ENCODE data around the gene TMEM182.

Gene TMEM182

GRCh38 chr2:102839668-102840388, 78.0 kb downstream of the TMEM182 start:
- no peak overlapping the region for H3K9ac ChIP-seq (ENCODE audit: low read depth, low read length)
- WGBS, result 47% methylated on average over 8 of the region's 8 CpGs
- no peaks in the 10 kb centered on the region for H3K9me3 ChIP-seq (ENCODE audit: insufficient read depth, low read depth, low read length)
- H3K4me3 ChIP-seq (ENCODE audit: low read length), result no peak overlapping the region
- H3K27ac ChIP-seq (ENCODE audit: low read depth, low read length), result no peak overlapping the region
- H3K27me3 ChIP-seq (ENCODE audit: insufficient read depth, low read length), result no peaks in the 10 kb centered on the region
- H3K4me1 ChIP-seq (ENCODE audit: insufficient read depth, low read length), result peaks cover 3% of the 10 kb centered on the region
- no peaks in the 10 kb centered on the region for H3K36me3 ChIP-seq (ENCODE audit: insufficient read depth, low read length)

DNA sequence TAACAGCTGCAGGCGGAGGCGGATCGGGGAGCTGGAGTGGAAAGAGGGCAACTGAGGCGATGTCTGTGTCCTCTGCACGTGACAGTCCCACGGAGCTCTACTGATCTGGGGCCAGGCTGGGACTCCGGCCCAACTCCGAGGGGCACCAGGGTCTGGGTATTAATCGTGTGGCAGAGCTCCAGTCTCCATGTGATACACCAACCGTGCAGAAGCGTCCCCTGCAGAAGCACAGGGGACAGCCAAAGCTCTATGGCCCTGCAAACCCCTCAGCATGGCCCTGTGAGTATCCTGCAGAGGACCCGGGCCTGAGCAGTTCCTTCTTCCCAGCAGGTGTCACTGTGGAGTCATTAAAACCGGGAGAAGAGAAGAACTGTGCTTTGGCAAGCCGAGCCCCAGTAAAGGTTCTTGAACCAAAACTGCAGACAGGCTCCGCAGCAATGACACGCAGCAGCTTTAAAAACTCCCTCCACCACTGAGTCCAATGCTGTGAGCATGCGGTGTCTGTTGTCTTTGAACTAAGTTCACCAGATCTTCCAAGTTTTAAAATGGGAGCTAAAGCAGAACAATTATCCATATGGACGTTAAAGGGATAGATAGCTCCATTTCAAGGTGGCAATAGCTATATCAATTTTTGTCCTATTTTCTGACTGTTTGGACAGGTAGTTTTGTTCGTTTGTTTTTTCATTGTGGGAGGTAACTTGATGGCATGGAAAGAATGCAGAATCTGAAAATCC, 79.4 kb downstream of the TMEM182 start:
- no peaks in the 10 kb centered on the region for H3K27me3 ChIP-seq (ENCODE audit: insufficient read depth, low read length)
- H3K9me3 ChIP-seq (ENCODE audit: insufficient read depth, low read depth, low read length), result no peaks in the 10 kb centered on the region
- no peaks in the 10 kb centered on the region for H3K36me3 ChIP-seq (ENCODE audit: insufficient read depth, low read length)
- 58% methylated on average over 19 of the region's 19 CpGs for WGBS
- no peak overlapping the region for H3K4me3 ChIP-seq (ENCODE audit: low read length)
- no peak overlapping the region for H3K27ac ChIP-seq (ENCODE audit: low read depth, low read length)
- peaks cover 3% of the 10 kb centered on the region for H3K4me1 ChIP-seq (ENCODE audit: insufficient read depth, low read length)
- no peak overlapping the region for H3K9ac ChIP-seq (ENCODE audit: low read depth, low read length)

- WGBS, result 88% methylated on average over 4 of the region's 4 CpGs
Measured at GRCh38 chr2:102843764-102844443, 82.1 kb downstream of the TMEM182 start.

DNA sequence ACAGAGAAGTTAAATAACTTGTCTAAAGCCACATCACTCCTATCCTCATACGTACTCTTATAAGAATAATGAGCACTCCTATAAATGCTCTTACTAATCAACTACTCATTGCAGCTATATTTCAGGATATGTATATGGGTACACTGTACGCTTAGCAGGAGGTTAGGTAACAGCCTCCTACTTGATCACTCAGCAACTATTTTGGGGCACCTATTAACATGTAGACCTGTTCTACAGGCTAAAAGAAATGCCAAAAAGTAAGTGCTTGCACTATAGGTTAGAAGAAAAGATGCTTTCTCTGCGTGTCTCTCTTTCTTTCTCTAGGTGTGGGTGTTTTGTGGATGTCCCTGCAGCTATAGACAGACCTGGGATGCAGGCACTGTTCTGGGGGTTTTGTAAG, 83.1 kb downstream of the TMEM182 start:
- Histone ChIP-seq H3K9me3 (ENCODE audit: insufficient read depth, low read depth, low read length) (no peaks in the 10 kb centered on the region), H3K9ac (ENCODE audit: low read depth, low read length) (no peak overlapping the region), H3K27ac (ENCODE audit: low read depth, low read length) (no peak overlapping the region), H3K36me3 (ENCODE audit: insufficient read depth, low read length) (no peaks in the 10 kb centered on the region), H3K4me1 (ENCODE audit: insufficient read depth, low read length) (peaks cover 5% of the 10 kb centered on the region), H3K27me3 (ENCODE audit: insufficient read depth, low read length) (no peaks in the 10 kb centered on the region), H3K4me3 (ENCODE audit: low read length) (no peak overlapping the region)
- 93% methylated on average over 3 of the region's 3 CpGs for WGBS

More at GRCh38 chr2:102843764-102844443, 82.1 kb downstream of the TMEM182 start:
- H3K36me3 ChIP-seq (ENCODE audit: insufficient read depth, low read length), result no peaks in the 10 kb centered on the region
- H3K9ac ChIP-seq (ENCODE audit: low read depth, low read length), result no peak overlapping the region
- H3K9me3 ChIP-seq (ENCODE audit: insufficient read depth, low read depth, low read length), result no peaks in the 10 kb centered on the region
- no peaks in the 10 kb centered on the region for H3K27me3 ChIP-seq (ENCODE audit: insufficient read depth, low read length)
- peaks cover 7% of the 10 kb centered on the region for H3K4me1 ChIP-seq (ENCODE audit: insufficient read depth, low read length)
- H3K4me3 ChIP-seq (ENCODE audit: low read length), result no peak overlapping the region
- H3K27ac ChIP-seq (ENCODE audit: low read depth, low read length), result no peak overlapping the region

GRCh38 chr2:102848366-102848839, 86.6 kb downstream of the TMEM182 start:
- Histone ChIP-seq H3K4me1 (ENCODE audit: insufficient read depth, low read length) (peaks cover 5% of the 10 kb centered on the region), H3K4me3 (ENCODE audit: low read length) (peak overlapping the region; percentile 46), H3K9me3 (ENCODE audit: insufficient read depth, low read depth, low read length) (no peaks in the 10 kb centered on the region), H3K9ac (ENCODE audit: low read depth, low read length) (no peak overlapping the region), H3K27ac (ENCODE audit: low read depth, low read length) (no peak overlapping the region), H3K36me3 (ENCODE audit: insufficient read depth, low read length) (no peaks in the 10 kb centered on the region), H3K27me3 (ENCODE audit: insufficient read depth, low read length) (no peaks in the 10 kb centered on the region)
- WGBS, result 2% methylated on average over 12 of the region's 12 CpGs

GRCh38 chr2:102850888-102851287, 89.1 kb downstream of the TMEM182 start:
- 0 out of 2 replicates have a peak, but pooled peaks cover 8% of the 10 kb centered on the region for H3K9me3 ChIP-seq (ENCODE audit: insufficient read depth, low read depth, low read length)
- 93% methylated on average over 6 of the region's 6 CpGs for WGBS
- H3K27me3 ChIP-seq (ENCODE audit: insufficient read depth, low read length), result no peaks in the 10 kb centered on the region
- no peak overlapping the region for H3K9ac ChIP-seq (ENCODE audit: low read depth, low read length)
- H3K4me1 ChIP-seq (ENCODE audit: insufficient read depth, low read length), result peaks cover 5% of the 10 kb centered on the region
- no peak overlapping the region for H3K27ac ChIP-seq (ENCODE audit: low read depth, low read length)
- H3K4me3 ChIP-seq (ENCODE audit: low read length), result no peak overlapping the region
- H3K36me3 ChIP-seq (ENCODE audit: insufficient read depth, low read length), result no peaks in the 10 kb centered on the region

DNA sequence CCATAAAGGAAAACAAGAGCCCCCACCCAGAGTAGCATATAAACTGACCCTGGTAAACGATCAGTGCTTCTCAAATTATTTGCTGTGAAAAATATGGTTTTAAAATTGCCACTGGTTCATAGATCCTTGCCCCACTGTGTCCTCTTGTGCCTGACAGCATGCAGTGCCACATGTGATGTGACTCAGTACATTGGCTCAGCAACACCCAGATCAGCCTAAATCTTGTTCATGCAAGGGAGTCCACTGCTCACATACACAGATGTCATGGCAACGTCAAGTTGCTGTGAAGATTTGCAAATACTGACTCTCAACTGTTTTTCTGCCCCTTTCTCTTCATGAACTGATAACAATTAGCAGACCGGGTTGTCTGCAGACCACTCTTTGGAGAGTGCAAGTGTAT, 91.0 kb downstream of the TMEM182 start:
- Histone ChIP-seq H3K9ac (ENCODE audit: low read depth, low read length) (no peak overlapping the region), H3K4me1 (ENCODE audit: insufficient read depth, low read length) (peaks cover 5% of the 10 kb centered on the region), H3K4me3 (ENCODE audit: low read length) (no peak overlapping the region), H3K9me3 (ENCODE audit: insufficient read depth, low read depth, low read length) (0 out of 2 replicates have a peak, but pooled peaks cover 8% of the 10 kb centered on the region), H3K36me3 (ENCODE audit: insufficient read depth, low read length) (no peaks in the 10 kb centered on the region), H3K27ac (ENCODE audit: low read depth, low read length) (no peak overlapping the region), H3K27me3 (ENCODE audit: insufficient read depth, low read length) (no peaks in the 10 kb centered on the region)
- 95% methylated on average over 3 of the region's 3 CpGs for WGBS

All from HUES64 (cell line).